IPS-18c (cell line): ENCODE data around the gene PLCXD3.
"Not testable (repeated sequence)": the region's sequence is repeated elsewhere in the genome, so short reads cannot be mapped to it uniquely, and the experiment has no call there.

Experiments
- H3K4me3 ChIP-seq: 2 replicates; pipeline ENCODE4 v1.7.0; 2013; ENCODE audit warnings: low read depth, mild to moderate bottlenecking, low read length, moderate library complexity; ENCODE audit not compliant: insufficient read depth
- H3K9me3 ChIP-seq: one replicate; pipeline ENCODE4 v1.6.1; 2013; ENCODE audit warnings: mild to moderate bottlenecking, low read length, moderate library complexity; ENCODE audit not compliant: control insufficient read depth, insufficient read depth

The PLCXD3 gene

GRCh38 chr5:41508186-41508585 lies 2.2 kb downstream of the PLCXD3 start:
- Histone ChIP-seq H3K9me3 (no peaks in the 10 kb centered on the region), H3K4me3 (no peak overlapping the region)

DNA sequence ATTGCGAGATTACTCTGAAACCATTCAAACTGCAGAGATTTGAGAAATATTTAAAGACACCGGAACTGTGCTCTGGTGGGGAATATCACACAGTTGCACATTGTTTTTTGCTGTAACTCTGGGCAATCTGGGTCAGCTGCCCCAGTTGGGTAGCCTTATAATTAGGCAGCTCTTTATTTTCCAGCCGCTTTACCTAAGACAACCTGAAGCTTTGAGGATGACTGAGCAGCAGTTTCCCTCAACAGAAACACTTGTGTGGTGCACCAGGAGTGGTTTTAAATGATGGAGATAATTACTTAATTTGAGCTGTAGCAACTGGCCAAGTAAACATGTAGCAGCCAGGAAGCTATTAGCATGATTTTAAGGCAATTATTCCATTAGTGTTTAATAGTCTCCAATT lies 2.9 kb downstream of the PLCXD3 start:
- H3K4me3 ChIP-seq = no peak overlapping the region

GRCh38 chr5:41503860-41504259 lies 6.5 kb downstream of the PLCXD3 start:
- Histone ChIP-seq H3K4me3 (no peak overlapping the region), H3K9me3 (no peaks in the 10 kb centered on the region)

More for the DNA sequence above, 2.9 kb downstream of the PLCXD3 start:
- H3K9me3 ChIP-seq = no peaks in the 10 kb centered on the region

GRCh38 chr5:41503310-41503709 lies 7.1 kb downstream of the PLCXD3 start:
- Histone ChIP-seq H3K4me3 (no peak overlapping the region), H3K9me3 (no peaks in the 10 kb centered on the region)

DNA sequence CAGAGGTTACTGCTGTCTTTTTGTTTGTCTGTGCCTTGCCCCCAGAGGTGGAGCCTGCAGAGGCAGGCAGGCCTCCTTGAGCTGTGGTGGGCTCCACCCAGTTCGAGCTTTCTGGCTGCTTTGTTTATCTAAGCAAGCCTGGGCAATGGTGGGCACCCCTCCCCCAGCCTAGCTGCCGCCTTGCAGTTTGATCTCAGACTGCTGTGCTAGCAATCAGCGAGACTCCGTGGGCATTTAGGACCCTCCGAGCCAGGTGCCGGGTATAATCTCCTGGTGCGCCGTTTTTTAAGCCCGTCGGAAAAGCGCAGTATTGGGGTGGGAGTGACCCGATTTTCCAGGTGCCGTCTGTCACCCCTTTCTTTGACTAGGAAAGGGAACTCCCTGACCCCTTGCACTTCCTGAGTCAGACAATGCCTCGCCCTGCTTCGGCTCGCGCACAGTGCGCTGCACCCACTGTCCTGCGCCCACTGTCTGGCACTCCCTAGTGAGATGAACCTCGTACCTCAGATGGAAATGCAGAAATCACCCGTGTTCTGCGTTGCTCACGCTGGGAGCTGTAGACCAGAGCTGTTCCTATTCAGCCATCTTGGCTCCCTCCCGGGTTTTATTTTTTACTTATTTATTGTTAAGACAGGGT lies 16.8 kb downstream of the PLCXD3 start:
- not testable (repeated sequence) for H3K4me3 ChIP-seq

GRCh38 chr5:41485533-41485932 lies 24.9 kb downstream of the PLCXD3 start:
- H3K9me3 ChIP-seq = no peaks in the 10 kb centered on the region
- no peak overlapping the region for H3K4me3 ChIP-seq

More for the DNA sequence above, 16.8 kb downstream of the PLCXD3 start:
- H3K9me3 ChIP-seq = not testable (repeated sequence)

GRCh38 chr5:41482715-41483114 lies 27.7 kb downstream of the PLCXD3 start:
- Histone ChIP-seq H3K9me3 (no peaks in the 10 kb centered on the region), H3K4me3 (no peak overlapping the region)

DNA sequence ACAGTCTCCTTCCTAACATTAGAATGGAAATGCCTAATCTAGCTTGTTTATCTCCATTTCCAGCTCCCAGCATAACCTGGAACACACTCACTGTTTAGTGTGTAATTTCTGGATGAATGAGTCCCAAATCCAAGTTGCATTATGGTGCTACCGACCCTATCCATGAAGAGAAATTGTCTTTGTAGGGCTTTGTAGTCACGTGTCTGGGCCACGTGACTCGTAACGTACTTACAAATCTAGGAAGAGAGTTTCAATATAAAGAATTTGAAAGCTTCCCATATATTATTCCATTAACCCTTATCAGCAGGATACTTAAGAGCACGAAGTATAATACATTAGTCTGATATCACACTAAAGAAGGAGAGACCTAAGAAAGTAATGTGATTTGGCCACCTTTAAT lies 28.2 kb downstream of the PLCXD3 start:
- Histone ChIP-seq H3K9me3 (no peaks in the 10 kb centered on the region), H3K4me3 (no peak overlapping the region)

DNA sequence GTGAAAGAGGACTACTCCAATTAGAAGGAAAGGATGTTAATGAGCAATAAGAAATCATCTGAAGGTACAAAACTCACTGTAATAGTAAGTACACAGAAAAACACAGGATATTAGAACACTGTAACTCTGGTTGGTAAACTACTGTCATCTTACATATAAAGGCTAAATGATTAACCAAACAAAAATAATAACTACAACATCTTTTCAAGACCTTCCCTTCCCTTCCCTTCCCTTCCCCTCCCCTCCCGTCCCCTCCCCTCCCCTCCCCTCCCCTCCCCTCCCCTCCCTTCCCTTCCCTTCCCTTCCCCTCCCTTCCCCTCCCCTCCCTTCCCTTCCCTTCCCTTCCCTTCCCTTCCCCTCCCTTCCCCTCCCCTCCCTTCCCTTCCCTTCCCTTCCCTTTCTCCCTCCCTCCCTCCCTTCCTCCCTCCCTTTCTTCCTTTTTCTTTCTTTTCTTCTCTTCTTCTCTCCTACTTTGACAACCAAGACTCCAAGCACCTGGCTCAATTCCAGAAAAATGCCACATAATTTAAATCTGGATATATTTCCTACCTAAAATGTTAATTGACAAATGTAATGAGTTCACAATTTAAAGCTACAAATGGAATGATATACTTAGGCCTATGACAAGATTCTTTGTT lies 38.7 kb downstream of the PLCXD3 start:
- not testable (repeated sequence) for H3K4me3 ChIP-seq
- H3K9me3 ChIP-seq = peaks cover 10% of the 10 kb centered on the region

DNA sequence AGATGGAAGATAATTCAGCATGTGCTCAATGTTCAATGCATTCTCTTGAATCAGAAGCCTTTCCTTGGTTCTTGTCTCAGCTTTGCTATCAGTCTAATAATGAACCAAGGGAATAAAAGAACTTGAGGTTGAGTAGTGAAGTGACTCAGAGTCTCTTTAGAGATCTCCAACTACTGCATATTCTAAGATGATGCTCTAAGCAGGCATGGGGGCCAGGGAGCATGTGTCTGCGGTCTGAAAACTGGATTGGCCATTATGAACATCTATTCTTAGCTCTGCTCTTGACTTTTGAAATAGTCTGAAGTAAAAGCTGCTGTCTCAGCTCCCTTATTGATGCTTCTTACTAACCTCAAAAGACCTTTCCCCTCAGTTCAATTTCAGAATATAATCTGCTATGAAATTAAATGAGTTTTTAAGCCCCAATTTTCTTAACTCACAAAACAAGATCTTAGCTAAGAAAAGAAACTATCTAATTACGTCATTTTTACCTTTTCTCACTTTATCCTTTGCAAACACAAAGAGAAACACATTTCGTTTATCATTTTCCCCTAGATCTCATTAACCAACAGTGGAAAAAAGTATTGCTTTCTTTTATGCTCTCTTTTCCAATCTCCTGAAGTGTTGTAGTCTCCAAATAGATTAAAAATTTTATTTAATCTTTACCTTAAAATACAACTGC lies 44.8 kb downstream of the PLCXD3 start:
- Histone ChIP-seq H3K9me3 (no peaks in the 10 kb centered on the region), H3K4me3 (no peak overlapping the region)

DNA sequence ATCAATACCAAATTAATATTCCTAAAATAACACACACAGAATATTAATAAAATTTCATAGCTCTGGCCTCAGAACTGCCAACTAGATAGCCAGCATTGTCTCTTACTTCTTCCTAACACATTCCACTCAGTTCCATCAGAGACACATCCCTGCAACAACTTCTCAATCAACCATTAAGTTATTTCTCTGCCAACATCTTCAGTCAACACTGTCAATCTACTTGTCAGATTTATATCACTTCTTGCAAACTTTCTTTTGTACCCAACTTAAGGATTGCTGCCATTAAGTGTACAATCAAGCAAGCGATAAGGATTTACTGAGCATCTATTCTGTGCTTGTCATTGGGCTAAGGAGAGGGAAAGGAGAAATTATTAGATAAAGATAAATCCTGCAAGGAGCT lies 50.8 kb downstream of the PLCXD3 start:
- no peak overlapping the region for H3K4me3 ChIP-seq
- no peaks in the 10 kb centered on the region for H3K9me3 ChIP-seq

GRCh38 chr5:41457094-41457493 lies 53.3 kb downstream of the PLCXD3 start:
- Histone ChIP-seq H3K9me3 (no peaks in the 10 kb centered on the region), H3K4me3 (no peak overlapping the region)

GRCh38 chr5:41452506-41452905 lies 57.9 kb downstream of the PLCXD3 start:
- Histone ChIP-seq H3K4me3 (no peak overlapping the region), H3K9me3 (no peaks in the 10 kb centered on the region)

- no peak overlapping the region for H3K4me3 ChIP-seq
- no peaks in the 10 kb centered on the region for H3K9me3 ChIP-seq
These were observed 62.5 kb downstream of the PLCXD3 start for GRCh38 chr5:41447650-41448510.

DNA sequence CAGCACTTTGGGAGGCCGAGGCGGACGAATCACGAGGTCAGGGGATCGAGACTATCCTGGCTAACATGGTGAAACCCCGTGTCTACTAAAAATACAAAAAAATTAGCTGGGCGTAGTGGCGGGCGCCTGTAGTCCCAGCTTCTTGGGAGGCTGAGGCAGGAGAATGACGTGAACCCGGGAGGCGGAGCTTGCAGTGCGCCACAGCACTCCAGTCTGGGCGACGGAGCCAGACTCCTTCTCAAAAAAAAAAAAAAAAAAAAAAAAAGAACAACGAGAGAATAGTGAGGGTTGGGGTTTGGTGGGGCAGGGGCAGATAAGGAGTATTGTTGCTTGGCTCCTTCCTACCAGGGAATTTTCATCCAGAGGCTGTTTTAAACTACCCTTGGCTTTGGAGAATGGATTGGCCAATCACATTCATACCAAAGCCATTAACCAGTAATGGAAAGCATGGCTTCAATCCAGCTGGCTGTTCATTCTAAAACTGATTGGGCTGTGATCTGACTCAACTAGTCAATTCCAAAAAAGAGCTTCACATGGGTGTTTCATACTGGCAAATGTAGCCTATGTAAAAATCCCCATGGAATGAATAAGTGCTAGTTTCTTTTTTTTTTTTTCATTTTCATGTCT lies 64.4 kb downstream of the PLCXD3 start:
- Histone ChIP-seq H3K9me3 (no peaks in the 10 kb centered on the region), H3K4me3 (no peak overlapping the region)

- no peaks in the 10 kb centered on the region for H3K9me3 ChIP-seq
These were observed 75.1 kb downstream of the PLCXD3 start for GRCh38 chr5:41435276-41435675.

DNA sequence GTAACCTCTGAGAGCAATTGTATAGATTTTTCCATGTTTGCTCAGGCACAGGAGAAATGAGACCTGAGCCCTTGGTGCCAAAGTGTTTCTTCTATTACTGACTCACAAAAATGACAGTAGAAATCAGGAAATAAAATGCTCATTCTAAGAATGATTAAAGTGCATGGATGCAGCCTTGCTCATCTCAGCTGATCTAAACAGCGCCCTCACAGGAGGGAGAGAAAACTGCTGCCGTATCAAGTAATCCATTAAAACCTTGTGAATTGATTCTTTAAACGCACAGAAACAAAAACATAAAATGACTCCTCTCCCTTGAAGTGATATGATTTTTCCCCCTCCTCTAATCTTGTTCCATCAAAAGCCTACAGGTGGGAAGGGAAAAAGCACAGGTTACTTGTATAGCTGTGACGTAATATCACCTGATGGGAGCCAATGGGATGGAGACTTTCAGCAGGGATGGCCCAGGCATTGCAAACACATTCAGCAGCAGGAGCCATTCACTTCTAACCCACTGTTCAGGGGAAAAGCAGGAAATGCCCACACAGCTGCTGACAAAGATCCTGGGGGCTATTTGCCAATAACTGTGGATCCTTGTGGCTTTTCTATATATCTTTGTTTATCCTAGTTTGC lies 76.7 kb downstream of the PLCXD3 start:
- Histone ChIP-seq H3K9me3 (no peaks in the 10 kb centered on the region), H3K4me3 (no peak overlapping the region)

More at GRCh38 chr5:41435276-41435675, 75.1 kb downstream of the PLCXD3 start:
- H3K4me3 ChIP-seq = no peak overlapping the region
